ENCODE data around the gene GIGYF1. TPM values are rescaled to one million over a fixed set of nuclear protein-coding genes. Genes with fewer than 3 reads are reported as not detected.
A peak's percentile ranks its signal among the peaks of the same experiment; 100 is the strongest.

The GIGYF1 gene
- total and polyA plus RNA-seq, 2 of the 13 experiments (the other 11 are each of a cell fraction or from before 2014, with no cell fraction given), result 7.6 to 16.1 TPM

- no peak for TF ChIP-seq PBX2 (CRISPR knock-in tag; IDR thresholded peaks at IDR 0.05)
- no peak for TF ChIP-seq MAF1 (CRISPR knock-in tag; IDR thresholded peaks at IDR 0.05; ENCODE audit: borderline replicate concordance)
- TF ChIP-seq ZHX2 (IDR thresholded peaks at IDR 0.05; ENCODE audit: low read depth), result no peak
- no peak for TF ChIP-seq ZHX2 (CRISPR knock-in tag; IDR thresholded peaks at IDR 0.05; ENCODE audit: borderline replicate concordance)
- no peak for TF ChIP-seq ZBTB8A (CRISPR knock-in tag; IDR thresholded peaks at IDR 0.05; ENCODE audit: borderline replicate concordance, low read depth)
- peak; percentile 54; the same call in 1 of the 2 replicates for TF ChIP-seq ZNF607 (CRISPR knock-in tag; IDR thresholded peaks at IDR 0.05; ENCODE audit: borderline replicate concordance)
- TF ChIP-seq HHEX (CRISPR knock-in tag; IDR thresholded peaks at IDR 0.05), result no peak
- TF ChIP-seq ZNF276 (CRISPR knock-in tag; IDR thresholded peaks at IDR 0.05; ENCODE audit: low read depth), result no peak
- TF ChIP-seq SOX6 (IDR thresholded peaks at IDR 0.05), result no peak
- 0 out of 2 replicates have a peak, but pooled peaks have one; percentile 15 for TF ChIP-seq SOX6 (CRISPR knock-in tag; IDR thresholded peaks at IDR 0.05)
- TF ChIP-seq NFATC3 (CRISPR knock-in tag; IDR thresholded peaks at IDR 0.05), result no peak
- TF ChIP-seq JUN (CRISPR knock-in tag; IDR thresholded peaks at IDR 0.05), result no peak
- TF ChIP-seq RFX3 (CRISPR knock-in tag; IDR thresholded peaks at IDR 0.05), result no peak
- 0 out of 2 replicates have a peak, but pooled peaks have one; percentile 14 for TF ChIP-seq TFE3 (CRISPR knock-in tag; IDR thresholded peaks at IDR 0.05)
- no peak for TF ChIP-seq DPF2 (CRISPR knock-in tag; IDR thresholded peaks at IDR 0.05; ENCODE audit: borderline replicate concordance, low read depth)
- no peak for TF ChIP-seq ZIK1 (CRISPR knock-in tag; IDR thresholded peaks at IDR 0.05; ENCODE audit: borderline replicate concordance, low read depth)
- no peak for TF ChIP-seq KAT8 (CRISPR knock-in tag; IDR thresholded peaks at IDR 0.05)
- TF ChIP-seq ELF4 (CRISPR knock-in tag; IDR thresholded peaks at IDR 0.05; ENCODE audit: borderline replicate concordance), result no peak
- no peak for TF ChIP-seq CENPT (CRISPR knock-in tag; IDR thresholded peaks at IDR 0.05; ENCODE audit: low read depth)
- TF ChIP-seq MEIS2 (CRISPR knock-in tag; IDR thresholded peaks at IDR 0.05), result peak; percentile 48; the same call in 1 of the 2 replicates
Observed at GRCh38 chr7:100706672-100707311, 12.7 kb upstream of the GIGYF1 start (continued).

All from HepG2 (cell line).